HepG2 (cell line): ENCODE results near the gene PPP1R27. TPM values are rescaled to one million over a fixed set of nuclear protein-coding genes. Genes with fewer than 3 reads are reported as not detected.

Experiments used
- CENPX ChIP-seq: sonication (generic); formaldehyde crosslinking; IDR thresholded peaks from 2 replicates; pipeline ENCODE4 v1.9.0; 2021; ENCODE audit warnings: mild to moderate bottlenecking, missing genetic modification reagents, moderate library complexity
- EP300 ChIP-seq, 3 experiments: sonication (generic) in 1 of 3; formaldehyde crosslinking in 1 of 3; IDR thresholded peaks; 2 replicates each; pipeline versions ENCODE4 v1.5.1 to v1.6.1; 2011 to 2020; ENCODE audit warnings: low read depth in 2 of 3, low read length in 2 of 3, borderline replicate concordance in 1 of 3, improper control_type of control experiment in 1 of 3, mild to moderate bottlenecking in 1 of 3, missing genetic modification reagents in 1 of 3, moderate library complexity in 1 of 3
- EZH2 ChIP-seq: conservative IDR thresholded peaks from 2 replicates; pipeline ENCODE4 v1.6.1; 2012; ENCODE audit warnings: mild to moderate bottlenecking, low read depth, low read length, moderate library complexity
- JARID2 ChIP-seq: sonication (generic); formaldehyde crosslinking; IDR thresholded peaks from 2 replicates; pipeline ENCODE4 v1.8.1; 2023; ENCODE audit warnings: missing genetic modification reagents, inconsistent platforms; ENCODE audit not compliant: insufficient replicate concordance
- REL ChIP-seq: sonication (generic); formaldehyde crosslinking; conservative IDR thresholded peaks from 2 replicates; pipeline ENCODE4 v1.8.0; 2022; ENCODE audit warnings: mild to moderate bottlenecking, missing genetic modification reagents, moderate library complexity
- TBX2 ChIP-seq: sonication (generic); formaldehyde crosslinking; IDR thresholded peaks from 2 replicates; pipeline ENCODE4 v1.5.0; 2020; ENCODE audit warnings: missing genetic modification reagents, mild to moderate bottlenecking, borderline replicate concordance
- TGIF2 ChIP-seq: IDR thresholded peaks from 2 replicates; pipeline ENCODE4 v1.6.1; 2016; ENCODE audit warnings: control low read depth, missing compliant biosample characterization
- ZNF138 ChIP-seq: sonication (generic); formaldehyde crosslinking; IDR thresholded peaks from 2 replicates; pipeline ENCODE4 v1.5.0; 2020; ENCODE audit warnings: mild to moderate bottlenecking, low read depth, missing genetic modification reagents
- ZNF160 ChIP-seq: sonication (generic); formaldehyde crosslinking; IDR thresholded peaks from 2 replicates; pipeline ENCODE4 v1.8.0; 2022; ENCODE audit warnings: mild to moderate bottlenecking, inconsistent platforms, missing genetic modification reagents
- ZNF205 ChIP-seq: IDR thresholded peaks from 2 replicates; pipeline ENCODE4 v1.6.1; 2018; ENCODE audit warnings: missing biosample characterization, missing genetic modification reagents
- ZNF24 ChIP-seq: fragments of 450-650 bp; IDR thresholded peaks from 2 replicates; pipeline ENCODE4 v1.6.1; 2017; ENCODE audit warnings: antibody characterized with exemption, mild to moderate bottlenecking
- ZNF737 ChIP-seq: sonication (generic); formaldehyde crosslinking; IDR thresholded peaks from 2 replicates; pipeline ENCODE4 v1.5.0; 2020; ENCODE audit warnings: missing genetic modification reagents, mild to moderate bottlenecking, borderline replicate concordance
- ZNF766 ChIP-seq: sonication (generic); formaldehyde crosslinking; IDR thresholded peaks from 2 replicates; pipeline ENCODE4 v1.5.0; 2020; ENCODE audit warnings: missing genetic modification reagents, borderline replicate concordance
- polyA plus RNA-seq, 8 experiments: library from polyadenylated mRNA; depleted of rRNA in 3 of 8; stranded (reverse) in 7 of 8; unstranded in 1 of 8; fragments of >200 nt; fragmentation: Illumina TruSeq in 4 of 8; extraction: Trizol in 4 of 8; gene quantifications; 2 replicates each; pipeline versions ENCODE4 v1.2.1 to v1.2.3, GENCODE V29; 2011 to 2016; ENCODE audit warnings: low read depth in 4 of 8, missing spikeins in 1 of 8, mixed read lengths in 1 of 8; ENCODE audit not compliant: insufficient read depth in 1 of 8
- total RNA-seq, 5 experiments: library from RNA; depleted of rRNA; stranded (reverse); fragments of >200 nt; fragmentation: Illumina TruSeq; extraction: Trizol; gene quantifications; 2 replicates each; pipeline ENCODE4 v1.2.3, GENCODE V29; 2016; ENCODE audit warnings: low read depth in 1 of 5
- TF ChIP-seq, protein P1 (sequence below): sonication (generic); formaldehyde crosslinking; IDR thresholded peaks from 2 replicates; pipeline ENCODE4 v1.8.0; 2022; ENCODE audit warnings: missing genetic modification reagents, mild to moderate bottlenecking, borderline replicate concordance
- TF ChIP-seq, protein P2 (sequence below): sonication (generic); formaldehyde crosslinking; IDR thresholded peaks from 2 replicates; pipeline ENCODE4 v1.5.0; 2020; ENCODE audit warnings: mild to moderate bottlenecking, missing genetic modification reagents, borderline replicate concordance
- TF ChIP-seq, protein P3 (sequence below): sonication (generic); formaldehyde crosslinking; conservative IDR thresholded peaks from 2 replicates; pipeline ENCODE4 v1.4.0; 2020; ENCODE audit warnings: missing genetic modification reagents
- TF ChIP-seq, protein P4 (sequence below): sonication (generic); formaldehyde crosslinking; IDR thresholded peaks from 2 replicates; pipeline ENCODE4 v1.4.0; 2020; ENCODE audit warnings: mild to moderate bottlenecking, missing genetic modification reagents

The PPP1R27 gene
- total and polyA plus RNA-seq, 2 of the 13 experiments (the other 11 are each of a cell fraction or from before 2014, with no cell fraction given): 0.17 to 1.00 TPM

DNA sequence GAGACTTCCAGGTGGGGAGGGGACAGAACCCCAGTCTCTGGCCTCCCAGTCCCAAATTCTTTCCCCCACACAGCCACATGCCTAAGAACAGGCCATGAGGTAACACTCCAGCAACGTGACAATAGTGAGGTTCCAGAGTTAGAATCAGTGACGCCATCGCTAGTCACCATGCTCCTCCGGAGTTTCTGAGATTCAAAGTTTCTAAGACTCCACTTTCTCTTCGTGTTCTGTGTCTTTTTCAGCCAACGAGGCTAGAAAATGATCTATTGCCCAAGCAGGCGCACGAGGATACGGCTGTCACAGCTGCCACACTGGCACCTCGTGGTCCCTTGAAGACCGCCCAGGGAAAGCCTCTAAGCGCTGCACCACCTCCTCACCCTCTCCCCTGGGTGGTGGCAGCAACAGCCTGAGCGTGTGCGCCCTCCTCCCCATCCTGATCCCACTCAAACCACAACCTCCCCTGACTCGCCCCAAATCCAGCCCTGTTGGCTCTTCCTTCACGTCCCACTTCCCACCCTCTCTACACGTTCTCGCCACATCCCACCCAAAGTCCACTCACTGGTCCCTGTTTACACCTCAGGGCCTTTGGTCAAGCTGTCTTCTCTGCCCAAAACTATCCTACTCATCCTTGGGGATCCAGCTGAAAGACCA is 2.8 kb downstream of the PPP1R27 start (continued):
- TF ChIP-seq ZNF138: no peak
- TF ChIP-seq, protein P1, sequence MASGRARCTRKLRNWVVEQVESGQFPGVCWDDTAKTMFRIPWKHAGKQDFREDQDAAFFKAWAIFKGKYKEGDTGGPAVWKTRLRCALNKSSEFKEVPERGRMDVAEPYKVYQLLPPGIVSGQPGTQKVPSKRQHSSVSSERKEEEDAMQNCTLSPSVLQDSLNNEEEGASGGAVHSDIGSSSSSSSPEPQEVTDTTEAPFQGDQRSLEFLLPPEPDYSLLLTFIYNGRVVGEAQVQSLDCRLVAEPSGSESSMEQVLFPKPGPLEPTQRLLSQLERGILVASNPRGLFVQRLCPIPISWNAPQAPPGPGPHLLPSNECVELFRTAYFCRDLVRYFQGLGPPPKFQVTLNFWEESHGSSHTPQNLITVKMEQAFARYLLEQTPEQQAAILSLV (CRISPR knock-in tag): no peak
- no peak for TF ChIP-seq ZNF737 (CRISPR knock-in tag)
- TF ChIP-seq, protein P2, sequence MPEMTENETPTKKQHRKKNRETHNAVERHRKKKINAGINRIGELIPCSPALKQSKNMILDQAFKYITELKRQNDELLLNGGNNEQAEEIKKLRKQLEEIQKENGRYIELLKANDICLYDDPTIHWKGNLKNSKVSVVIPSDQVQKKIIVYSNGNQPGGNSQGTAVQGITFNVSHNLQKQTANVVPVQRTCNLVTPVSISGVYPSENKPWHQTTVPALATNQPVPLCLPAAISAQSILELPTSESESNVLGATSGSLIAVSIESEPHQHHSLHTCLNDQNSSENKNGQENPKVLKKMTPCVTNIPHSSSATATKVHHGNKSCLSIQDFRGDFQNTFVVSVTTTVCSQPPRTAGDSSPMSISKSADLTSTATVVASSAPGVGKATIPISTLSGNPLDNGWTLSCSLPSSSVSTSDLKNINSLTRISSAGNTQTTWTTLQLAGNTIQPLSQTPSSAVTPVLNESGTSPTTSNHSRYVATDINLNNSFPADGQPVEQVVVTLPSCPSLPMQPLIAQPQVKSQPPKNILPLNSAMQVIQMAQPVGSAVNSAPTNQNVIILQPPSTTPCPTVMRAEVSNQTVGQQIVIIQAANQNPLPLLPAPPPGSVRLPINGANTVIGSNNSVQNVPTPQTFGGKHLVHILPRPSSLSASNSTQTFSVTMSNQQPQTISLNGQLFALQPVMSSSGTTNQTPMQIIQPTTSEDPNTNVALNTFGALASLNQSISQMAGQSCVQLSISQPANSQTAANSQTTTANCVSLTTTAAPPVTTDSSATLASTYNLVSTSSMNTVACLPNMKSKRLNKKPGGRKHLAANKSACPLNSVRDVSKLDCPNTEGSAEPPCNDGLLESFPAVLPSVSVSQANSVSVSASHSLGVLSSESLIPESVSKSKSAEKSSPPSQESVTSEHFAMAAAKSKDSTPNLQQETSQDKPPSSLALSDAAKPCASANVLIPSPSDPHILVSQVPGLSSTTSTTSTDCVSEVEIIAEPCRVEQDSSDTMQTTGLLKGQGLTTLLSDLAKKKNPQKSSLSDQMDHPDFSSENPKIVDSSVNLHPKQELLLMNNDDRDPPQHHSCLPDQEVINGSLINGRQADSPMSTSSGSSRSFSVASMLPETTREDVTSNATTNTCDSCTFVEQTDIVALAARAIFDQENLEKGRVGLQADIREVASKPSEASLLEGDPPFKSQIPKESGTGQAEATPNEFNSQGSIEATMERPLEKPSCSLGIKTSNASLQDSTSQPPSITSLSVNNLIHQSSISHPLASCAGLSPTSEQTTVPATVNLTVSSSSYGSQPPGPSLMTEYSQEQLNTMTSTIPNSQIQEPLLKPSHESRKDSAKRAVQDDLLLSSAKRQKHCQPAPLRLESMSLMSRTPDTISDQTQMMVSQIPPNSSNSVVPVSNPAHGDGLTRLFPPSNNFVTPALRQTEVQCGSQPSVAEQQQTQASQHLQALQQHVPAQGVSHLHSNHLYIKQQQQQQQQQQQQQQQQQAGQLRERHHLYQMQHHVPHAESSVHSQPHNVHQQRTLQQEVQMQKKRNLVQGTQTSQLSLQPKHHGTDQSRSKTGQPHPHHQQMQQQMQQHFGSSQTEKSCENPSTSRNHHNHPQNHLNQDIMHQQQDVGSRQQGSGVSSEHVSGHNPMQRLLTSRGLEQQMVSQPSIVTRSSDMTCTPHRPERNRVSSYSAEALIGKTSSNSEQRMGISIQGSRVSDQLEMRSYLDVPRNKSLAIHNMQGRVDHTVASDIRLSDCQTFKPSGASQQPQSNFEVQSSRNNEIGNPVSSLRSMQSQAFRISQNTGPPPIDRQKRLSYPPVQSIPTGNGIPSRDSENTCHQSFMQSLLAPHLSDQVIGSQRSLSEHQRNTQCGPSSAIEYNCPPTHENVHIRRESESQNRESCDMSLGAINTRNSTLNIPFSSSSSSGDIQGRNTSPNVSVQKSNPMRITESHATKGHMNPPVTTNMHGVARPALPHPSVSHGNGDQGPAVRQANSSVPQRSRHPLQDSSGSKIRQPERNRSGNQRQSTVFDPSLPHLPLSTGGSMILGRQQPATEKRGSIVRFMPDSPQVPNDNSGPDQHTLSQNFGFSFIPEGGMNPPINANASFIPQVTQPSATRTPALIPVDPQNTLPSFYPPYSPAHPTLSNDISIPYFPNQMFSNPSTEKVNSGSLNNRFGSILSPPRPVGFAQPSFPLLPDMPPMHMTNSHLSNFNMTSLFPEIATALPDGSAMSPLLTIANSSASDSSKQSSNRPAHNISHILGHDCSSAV: no peak
- TF ChIP-seq ZNF24: no peak
- no peak for TF ChIP-seq ZNF205 (CRISPR knock-in tag)
- TF ChIP-seq, protein P3, sequence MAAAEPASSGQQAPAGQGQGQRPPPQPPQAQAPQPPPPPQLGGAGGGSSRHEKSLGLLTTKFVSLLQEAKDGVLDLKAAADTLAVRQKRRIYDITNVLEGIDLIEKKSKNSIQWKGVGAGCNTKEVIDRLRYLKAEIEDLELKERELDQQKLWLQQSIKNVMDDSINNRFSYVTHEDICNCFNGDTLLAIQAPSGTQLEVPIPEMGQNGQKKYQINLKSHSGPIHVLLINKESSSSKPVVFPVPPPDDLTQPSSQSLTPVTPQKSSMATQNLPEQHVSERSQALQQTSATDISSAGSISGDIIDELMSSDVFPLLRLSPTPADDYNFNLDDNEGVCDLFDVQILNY: no peak
- 0 out of 2 replicates have a peak, but pooled peaks have one; percentile 28 for TF ChIP-seq TBX2 (CRISPR knock-in tag)
- TF ChIP-seq EP300 (IDR thresholded peaks at IDR 0.05; ENCODE audit: low read depth in 2 of 2, low read length in 2 of 2): no peak
- TF ChIP-seq EP300 (CRISPR knock-in tag; IDR thresholded peaks at IDR 0.05; ENCODE audit: borderline replicate concordance): 0 out of 2 replicates have a peak, but pooled peaks have one; percentile 2
- no peak for TF ChIP-seq ZNF160 (CRISPR knock-in tag)
- TF ChIP-seq REL (CRISPR knock-in tag): no peak
- TF ChIP-seq, protein P4, sequence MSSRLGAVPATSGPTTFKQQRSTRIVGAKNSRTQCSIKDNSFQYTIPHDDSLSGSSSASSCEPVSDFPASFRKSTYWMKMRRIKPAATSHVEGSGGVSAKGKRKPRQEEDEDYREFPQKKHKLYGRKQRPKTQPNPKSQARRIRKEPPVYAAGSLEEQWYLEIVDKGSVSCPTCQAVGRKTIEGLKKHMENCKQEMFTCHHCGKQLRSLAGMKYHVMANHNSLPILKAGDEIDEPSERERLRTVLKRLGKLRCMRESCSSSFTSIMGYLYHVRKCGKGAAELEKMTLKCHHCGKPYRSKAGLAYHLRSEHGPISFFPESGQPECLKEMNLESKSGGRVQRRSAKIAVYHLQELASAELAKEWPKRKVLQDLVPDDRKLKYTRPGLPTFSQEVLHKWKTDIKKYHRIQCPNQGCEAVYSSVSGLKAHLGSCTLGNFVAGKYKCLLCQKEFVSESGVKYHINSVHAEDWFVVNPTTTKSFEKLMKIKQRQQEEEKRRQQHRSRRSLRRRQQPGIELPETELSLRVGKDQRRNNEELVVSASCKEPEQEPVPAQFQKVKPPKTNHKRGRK (CRISPR knock-in tag): no peak
- TF ChIP-seq CENPX: no peak
- TF ChIP-seq ZNF766 (CRISPR knock-in tag): no peak
- peak; percentile 63; the same call in 1 of the 2 replicates for TF ChIP-seq TGIF2 (CRISPR knock-in tag)
- TF ChIP-seq JARID2 (CRISPR knock-in tag): no peak
- no peak for TF ChIP-seq EZH2
